HG03097 (cell line): ENCODE measurements around the gene PRSS48.
"Not testable (repeated sequence)": the region's sequence is repeated elsewhere in the genome, so short reads cannot be mapped to it uniquely, and the experiment has no call there.

Experiments used
- ATAC-seq: cut with Tn5 transposase; IDR thresholded peaks from one replicate; pipeline ENCODE4 v1.9.1; 2021; ENCODE audit not compliant: unreplicated experiment, low FRiP score

PRSS48 gene

DNA sequence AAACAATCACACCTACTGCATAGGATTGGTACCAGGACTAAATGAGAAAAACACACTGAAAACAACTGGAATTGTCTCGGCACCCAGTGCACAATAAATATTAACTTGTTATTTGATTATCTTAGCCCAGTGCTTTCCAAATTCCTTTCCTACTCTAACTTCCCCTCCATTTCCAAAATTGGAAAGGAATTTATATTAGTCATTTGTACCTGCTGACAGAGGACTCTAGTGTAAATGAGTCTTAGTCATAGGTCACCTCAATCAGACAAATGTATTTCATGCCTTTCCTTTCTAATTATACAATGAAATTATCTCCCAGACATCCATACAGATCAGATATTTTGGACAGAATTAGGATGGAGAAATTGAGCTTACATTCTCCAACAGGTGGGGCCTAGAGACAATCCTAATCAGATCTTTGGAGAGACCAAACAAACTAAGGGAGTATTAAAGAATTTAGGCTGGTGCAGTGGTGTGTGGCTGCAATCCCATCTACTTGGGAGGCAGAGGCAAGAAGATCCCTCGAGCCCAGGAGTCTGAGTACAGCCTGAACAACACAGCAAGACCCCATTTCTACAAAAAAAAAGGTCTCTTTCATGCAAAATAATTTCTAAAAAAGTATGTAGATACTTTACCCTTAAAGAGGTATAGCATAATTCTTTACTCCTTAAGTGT, 38.4 kb downstream of the PRSS48 start:
- ATAC-seq, result no peak

DNA sequence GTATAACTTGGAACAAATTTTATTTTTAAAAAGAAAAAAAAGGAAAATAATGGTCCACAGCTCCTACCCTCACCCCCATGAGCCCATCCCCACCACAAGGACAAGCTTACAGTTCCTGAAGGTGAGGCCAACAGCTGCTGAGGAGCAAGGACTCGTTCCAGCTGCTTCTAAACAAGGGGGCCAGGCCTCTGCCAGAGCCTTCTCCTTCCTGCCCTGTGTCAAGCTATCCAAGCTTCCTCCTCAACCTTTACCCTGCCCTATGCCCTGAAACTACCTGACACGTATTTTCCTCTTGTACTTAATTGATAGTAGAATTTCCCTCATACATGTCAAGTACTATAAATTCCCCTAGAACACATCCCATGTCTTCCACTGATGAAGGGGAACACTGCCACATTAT, 39.7 kb downstream of the PRSS48 start:
- ATAC-seq, result no peak

DNA sequence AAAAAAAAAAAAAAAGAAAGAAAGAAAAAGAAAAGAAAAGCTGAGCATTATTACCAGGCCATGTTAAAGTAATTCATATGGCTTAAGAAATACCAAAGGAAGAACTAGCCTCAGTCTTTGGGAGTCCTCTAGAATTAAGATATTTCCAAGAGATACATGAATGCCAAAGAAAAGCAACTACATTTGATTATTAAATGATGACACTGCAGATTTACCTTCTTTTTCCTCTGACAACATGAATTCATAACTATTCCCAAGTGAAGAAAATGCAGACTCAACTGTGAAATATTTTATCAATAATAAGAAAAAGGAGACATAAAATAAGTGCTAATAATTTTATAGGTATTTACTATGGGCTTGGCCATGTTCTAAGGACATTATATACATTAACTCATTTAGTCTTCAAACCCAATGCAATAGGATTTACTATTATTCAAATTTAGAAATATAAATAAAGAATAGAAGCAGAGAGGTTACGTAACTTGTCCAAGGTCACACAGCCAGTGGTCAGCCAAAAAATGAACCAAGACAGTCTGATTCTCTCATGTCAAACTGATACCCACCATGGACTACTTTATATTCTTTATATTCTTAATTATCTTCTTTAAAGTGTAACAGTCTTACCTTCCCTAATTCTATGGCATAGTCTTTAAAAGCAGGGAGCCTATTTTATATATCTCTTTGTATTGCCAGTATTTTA, 41.5 kb downstream of the PRSS48 start:
- no peak for ATAC-seq

DNA sequence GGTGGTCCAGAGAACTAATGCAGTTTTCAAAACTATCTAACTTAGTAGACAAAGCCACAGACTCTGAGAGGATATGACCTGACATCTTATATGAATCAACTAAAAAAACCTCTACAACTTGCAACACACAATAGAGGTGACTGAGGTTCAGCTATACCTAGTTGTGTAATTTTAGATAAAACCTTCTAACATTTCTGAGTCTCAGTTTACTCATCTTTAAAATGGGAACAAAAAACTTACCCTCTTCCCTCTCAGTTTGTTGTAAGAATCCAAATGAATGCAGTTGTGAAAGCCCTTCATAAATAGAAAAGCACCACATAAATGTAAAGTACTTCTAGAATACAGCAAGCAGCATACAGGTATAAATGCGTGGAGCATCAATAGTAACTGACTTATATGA, 42.5 kb downstream of the PRSS48 start:
- ATAC-seq, result no peak

DNA sequence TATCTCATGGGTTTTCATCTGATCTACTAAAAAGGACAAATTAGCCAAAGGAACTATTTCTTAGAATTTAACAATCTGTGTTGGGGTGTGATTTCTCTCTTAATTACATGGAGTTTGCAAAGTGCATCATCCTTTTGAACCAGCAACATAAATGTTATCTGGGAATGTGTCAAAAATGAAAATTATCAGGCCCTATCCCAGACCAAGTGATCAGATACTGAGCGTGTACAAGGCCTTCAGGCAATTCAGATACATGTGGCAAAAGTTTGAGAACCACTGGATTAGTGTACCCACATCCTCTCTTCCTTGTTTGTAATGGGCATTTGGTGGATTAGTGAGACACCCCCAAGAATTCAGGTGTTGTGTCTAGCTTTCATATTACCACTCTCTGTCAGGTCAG, 44.6 kb downstream of the PRSS48 start:
- ATAC-seq, result no peak

DNA sequence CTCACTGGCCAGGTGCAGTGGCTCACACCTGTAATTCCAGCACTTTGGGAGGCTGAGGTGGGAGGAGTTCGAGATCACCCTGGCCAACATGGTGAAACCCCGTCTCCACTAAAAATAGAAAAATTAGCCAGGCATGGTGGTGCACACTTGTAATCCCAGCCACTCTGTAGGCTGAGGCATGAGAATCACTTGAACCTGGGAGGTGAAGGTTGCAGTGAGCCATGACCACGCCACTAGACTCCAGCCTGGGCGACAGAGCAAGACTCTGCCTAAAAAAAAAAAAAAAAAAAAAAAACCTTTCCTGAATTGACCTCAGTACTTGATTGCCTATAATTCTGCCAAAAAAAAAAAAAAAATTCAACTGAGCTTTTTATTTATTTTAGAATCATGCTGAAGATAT, 45.2 kb downstream of the PRSS48 start:
- not testable (repeated sequence) for ATAC-seq

DNA sequence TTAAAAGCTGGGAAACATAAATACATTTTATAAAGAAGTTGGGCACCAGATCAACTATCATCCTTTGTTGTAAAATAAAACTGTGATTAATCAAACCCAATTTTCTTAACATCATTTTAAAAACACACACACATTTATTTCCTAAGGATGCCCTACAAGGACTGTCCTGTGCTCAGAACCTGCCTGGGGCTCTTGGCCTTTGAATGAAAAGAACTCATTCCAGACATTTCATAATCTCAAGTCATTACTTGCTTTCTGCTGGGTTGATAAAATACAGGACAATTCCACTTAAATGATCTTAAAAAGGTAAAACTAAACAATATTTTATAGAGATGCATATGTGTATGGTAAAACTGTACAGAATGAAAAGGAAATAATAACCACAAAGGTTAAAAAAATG, 45.6 kb downstream of the PRSS48 start:
- no peak for ATAC-seq

DNA sequence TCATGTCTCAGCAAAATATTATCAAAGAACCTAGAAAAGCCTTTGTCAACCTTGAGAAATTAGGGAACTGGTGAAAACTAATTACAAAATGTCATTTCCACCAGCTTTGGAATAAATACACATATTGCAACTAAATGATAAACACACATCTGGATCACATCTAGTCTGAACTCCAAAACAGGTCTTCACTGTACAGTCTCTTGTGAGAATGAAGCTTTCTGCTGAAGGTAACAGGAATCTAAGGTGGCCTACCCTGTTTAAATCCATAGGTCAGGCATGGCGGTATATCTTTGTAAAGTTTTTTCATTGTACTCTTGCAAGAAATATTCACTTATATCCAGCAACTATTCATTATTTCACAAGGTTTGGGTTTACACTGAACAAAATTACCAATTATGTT, 46.7 kb downstream of the PRSS48 start:
- ATAC-seq, result no peak

DNA sequence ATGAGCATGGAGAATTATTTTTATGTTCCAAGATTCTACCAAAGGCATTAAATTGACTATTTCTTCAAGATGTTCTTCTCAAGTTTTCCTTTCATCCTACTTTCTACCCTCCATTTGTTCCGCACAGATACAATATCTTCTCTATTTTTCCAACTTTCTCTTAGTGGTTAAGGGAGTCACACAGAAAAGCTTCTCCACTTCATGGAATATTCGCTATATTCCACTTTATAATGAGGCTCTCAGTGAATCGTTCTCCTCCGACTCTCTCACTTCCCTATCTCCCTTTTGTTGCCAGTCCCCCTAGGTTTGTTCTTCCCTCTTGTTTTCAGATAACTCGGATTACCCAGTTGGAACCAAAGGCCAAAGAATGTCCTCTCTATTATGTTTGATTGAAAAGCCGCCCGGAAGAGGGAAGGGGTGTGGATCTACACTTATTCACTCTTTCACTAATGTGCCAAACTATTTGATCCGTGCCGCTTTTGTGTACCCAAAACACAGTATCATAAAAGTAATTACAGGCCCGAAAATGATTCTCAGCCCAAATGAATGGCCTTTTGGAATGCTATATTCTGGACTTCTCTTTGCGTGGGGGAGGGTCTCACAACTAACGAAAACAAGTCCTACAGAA, 47.3 kb downstream of the PRSS48 start:
- ATAC-seq, result no peak

DNA sequence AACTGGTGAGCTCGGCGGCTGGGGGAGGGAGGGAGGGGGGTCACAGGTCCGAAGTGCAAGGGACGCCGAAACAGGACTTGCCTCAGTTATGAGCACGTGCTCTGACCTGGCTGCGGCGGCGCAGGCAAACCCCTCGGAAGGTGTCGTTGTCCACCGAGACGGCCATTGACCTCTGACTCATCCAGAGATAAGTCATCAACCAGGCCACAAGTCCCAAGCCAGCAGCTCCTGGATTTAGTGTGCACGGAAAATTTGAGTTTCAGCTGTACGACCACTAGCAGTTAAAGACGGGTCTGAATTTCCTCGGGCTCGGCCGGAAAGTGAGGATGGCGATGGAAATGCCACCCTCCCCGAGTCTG, 47.8 kb downstream of the PRSS48 start:
- no peak for ATAC-seq

DNA sequence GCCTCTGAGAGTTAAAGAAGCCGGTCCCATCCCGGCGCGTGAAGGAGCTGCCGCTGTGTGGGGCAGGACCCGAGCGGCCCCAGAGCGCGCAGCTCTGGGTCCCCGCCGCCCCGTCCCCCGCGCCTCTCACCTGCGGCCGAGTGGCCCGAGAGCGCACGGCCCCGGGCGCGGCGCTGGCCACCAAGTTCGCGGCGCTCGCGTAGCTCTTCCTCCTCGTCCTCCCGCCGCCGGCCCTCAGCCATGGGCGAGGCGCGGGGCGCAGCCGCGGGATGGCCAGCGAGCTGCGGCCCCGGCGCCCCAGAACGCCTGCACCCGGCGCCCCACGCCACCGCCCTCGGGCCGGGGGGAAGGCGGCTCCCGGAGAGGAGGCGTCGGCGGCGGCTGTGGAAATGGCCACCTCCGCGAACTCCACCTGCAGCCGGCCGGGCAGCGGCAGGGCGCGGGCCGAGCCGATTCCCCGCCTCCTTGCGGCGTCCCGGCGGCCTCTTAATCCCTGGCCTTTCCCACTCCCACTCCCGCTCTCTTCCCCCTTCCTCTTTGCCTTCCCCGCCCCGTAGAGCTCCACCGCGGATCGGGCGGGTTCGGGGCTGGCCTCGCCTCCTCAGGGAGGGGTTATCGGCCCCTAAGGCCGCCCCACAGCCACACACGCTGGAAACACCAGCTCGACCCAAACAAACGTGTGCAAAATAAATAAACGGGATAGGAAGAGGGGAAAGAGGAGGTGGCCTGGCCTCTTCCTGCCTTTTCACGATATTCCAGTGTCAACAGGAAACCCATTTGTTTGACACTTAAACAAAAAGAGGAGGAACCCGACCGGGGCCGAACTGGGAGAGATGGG, 48.4 kb downstream of the PRSS48 start, which contains the start of gene SH3D19:
TSS of gene SH3D19 (minus strand) at position 495 of the 838 bp plus-strand sequence. CDS start at position 242, 253 bp downstream.
- ATAC-seq, result no peak

DNA sequence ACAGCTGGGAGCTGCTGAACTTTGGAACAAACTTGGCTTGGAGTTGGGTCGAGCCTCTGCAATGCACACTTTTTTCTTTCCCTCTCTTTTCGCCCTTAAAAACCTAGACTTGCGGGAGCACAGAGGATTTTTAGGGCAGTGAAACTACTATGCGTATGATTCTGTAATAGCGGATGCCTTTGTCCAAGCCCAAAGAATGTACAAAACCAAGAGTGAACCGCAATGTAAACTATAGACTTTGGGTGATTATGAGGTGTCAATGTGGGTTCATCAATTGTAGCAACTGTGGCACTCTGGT, 48.9 kb downstream of the PRSS48 start:
- no peak for ATAC-seq

DNA sequence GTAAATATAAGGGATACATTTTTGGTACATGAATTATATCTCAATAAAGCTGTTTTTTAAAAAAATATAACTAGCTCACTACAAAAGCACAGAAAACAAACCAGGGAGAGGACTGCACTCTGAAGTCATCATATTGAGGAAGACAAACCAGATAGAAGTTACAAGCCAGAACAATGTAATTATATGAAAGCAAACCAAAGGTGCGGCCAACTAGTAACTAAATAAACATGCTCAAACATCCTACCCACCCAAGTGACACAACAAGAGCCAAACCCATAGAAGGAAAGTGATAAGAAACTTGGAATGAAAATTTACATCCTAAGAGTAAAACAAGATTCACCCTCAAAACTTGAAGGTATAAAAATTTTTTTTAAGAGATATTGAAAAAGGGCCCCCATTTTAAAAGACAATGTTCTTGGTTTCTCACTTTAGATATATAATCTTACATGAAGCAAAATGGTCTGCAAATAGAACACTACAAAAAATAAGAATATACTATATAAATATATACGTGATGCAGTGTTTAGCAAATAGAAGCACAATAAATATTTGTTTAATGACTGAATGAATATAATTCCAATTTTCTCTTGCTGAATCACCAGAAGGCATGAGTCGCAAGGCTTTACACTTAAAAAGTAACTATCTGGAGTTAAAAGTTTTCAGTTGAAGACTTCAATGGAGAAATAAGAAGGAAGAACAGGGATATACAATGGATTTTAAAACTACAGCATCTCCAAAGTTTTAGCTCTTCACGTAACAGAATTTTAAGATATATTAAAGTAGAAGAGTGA, 52.5 kb downstream of the PRSS48 start:
- no peak for ATAC-seq

DNA sequence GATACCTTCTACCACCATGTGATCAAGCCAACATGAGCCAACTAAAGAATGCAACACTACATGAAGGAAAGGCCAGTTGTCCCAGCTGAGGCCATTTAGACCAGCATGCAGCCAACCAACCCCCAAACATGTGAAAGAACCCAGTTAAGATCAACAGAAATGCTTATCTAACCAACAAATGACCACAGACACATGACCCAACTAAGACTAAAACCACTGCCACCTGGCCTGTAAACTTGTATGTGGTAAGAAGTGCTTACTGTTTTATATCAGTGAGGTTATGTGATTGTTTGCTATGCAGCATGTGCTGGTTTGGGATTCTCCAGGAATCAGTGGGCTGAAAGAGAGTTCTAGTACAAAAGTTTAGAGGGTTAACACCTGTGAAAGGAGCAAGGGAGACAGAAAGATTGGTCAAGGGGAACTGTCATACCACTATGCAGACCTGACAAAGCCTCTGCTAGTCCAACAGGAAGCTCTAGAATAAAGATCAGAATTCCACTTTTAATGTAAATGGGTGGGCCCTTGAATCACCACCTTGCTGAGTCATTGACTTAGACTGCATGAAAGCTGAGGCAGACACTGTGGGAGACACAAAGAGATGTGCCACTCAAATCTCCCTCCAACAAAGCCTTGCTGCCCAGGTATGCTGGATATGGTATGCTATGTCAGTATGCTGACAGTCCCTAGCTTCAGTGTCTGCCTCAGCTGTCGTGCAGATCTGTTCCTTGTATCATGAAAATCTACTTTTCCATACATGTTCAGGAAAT, 54.5 kb downstream of the PRSS48 start:
- ATAC-seq, result no peak

DNA sequence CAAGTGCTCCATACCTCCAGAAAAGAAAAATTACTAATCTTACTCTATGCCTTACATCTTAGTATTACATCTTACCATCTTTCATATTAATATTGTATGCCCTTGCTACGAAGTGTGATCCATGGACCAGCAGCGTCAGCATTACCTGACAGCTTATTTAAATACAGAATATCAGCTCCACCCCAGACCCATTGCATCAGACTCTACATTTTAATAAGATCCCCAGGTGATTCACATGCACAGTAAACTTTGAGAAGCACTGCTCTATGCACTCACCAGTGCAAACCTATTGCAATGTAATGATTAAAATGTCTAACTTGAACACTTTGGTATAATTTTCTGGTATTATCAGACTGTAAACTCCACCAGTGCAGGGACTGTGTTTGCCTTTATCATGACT, 62.5 kb downstream of the PRSS48 start:
- no peak for ATAC-seq

DNA sequence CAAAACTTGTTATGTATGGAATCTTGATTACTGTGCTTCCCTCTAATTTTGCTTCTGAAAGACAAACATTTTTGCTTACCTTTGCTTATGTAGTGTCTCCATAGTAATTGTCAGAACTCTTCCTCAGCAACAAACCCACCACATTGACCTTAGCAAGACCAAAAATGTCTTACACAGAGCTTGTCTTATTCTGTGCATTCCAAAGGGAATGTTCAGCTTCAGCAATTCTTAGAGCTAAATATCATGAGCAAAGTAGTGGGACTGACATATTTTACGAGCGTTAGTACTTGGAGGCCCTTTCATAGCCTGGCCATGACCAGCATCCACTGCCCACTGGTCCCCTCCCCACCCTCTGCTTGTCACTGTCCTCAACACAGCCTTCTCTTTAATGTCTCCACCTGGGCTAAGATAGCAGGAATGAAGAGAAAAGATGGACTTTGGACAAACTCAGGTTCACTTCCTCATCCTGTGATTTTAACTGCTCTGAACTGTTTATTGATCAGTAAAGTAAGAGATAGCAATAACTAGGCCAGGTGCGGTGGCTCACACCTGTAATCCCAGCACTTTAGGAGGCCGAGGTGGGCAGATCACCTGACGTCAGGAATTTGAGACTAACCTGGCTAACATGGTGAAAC, 63.9 kb downstream of the PRSS48 start:
- ATAC-seq, result no peak
